ENCODE data around the gene PTBP3. TPM values are rescaled to one million over a fixed set of nuclear protein-coding genes. Genes with fewer than 3 reads are reported as not detected.

PTBP3 gene
- total RNA-seq, 6 experiments from 2014 or later, result 31.1 to 52.5 (median 39.7) TPM

DNA sequence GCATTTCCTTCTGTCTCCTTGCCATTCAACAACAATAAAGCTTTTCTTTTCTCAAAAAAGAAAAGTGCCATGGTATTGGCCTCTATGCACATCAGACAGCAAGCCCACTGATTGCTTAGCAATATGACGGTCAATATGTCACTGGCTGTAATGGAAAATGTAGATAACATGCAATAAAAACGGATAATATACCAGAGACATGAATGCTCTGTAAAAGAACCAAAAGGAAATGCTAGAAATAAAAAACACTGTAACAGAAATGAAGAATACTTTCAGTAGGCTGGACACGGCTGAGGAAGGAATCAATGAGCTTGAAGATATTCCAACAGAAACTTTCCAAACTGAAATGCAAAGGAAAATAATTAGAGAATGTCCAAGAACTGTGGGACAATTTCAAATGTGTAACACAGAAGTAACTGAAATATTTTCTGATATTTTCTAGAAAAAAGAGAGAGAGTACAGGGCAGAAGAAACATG is 10.0 kb downstream of the PTBP3 start:
- Mint-ChIP-seq H3K4me3 (no peak overlapping the region), H3K27me3 (ENCODE audit: insufficient read depth) (no peaks in the 10 kb centered on the region), H3K4me1 (ENCODE audit: low read depth) (peaks cover 29% of the 10 kb centered on the region), H3K27ac (no peak overlapping the region; the same call in 1 of the 2 replicates), H3K36me3 (ENCODE audit: low read depth) (peaks cover 33% of the 10 kb centered on the region), H3K9me3 (no peaks in the 10 kb centered on the region)
- TF ChIP-seq, protein P1, sequence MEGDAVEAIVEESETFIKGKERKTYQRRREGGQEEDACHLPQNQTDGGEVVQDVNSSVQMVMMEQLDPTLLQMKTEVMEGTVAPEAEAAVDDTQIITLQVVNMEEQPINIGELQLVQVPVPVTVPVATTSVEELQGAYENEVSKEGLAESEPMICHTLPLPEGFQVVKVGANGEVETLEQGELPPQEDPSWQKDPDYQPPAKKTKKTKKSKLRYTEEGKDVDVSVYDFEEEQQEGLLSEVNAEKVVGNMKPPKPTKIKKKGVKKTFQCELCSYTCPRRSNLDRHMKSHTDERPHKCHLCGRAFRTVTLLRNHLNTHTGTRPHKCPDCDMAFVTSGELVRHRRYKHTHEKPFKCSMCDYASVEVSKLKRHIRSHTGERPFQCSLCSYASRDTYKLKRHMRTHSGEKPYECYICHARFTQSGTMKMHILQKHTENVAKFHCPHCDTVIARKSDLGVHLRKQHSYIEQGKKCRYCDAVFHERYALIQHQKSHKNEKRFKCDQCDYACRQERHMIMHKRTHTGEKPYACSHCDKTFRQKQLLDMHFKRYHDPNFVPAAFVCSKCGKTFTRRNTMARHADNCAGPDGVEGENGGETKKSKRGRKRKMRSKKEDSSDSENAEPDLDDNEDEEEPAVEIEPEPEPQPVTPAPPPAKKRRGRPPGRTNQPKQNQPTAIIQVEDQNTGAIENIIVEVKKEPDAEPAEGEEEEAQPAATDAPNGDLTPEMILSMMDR (IDR thresholded peaks at IDR 0.05), result no peak
- DNase-seq, result no peak

DNA sequence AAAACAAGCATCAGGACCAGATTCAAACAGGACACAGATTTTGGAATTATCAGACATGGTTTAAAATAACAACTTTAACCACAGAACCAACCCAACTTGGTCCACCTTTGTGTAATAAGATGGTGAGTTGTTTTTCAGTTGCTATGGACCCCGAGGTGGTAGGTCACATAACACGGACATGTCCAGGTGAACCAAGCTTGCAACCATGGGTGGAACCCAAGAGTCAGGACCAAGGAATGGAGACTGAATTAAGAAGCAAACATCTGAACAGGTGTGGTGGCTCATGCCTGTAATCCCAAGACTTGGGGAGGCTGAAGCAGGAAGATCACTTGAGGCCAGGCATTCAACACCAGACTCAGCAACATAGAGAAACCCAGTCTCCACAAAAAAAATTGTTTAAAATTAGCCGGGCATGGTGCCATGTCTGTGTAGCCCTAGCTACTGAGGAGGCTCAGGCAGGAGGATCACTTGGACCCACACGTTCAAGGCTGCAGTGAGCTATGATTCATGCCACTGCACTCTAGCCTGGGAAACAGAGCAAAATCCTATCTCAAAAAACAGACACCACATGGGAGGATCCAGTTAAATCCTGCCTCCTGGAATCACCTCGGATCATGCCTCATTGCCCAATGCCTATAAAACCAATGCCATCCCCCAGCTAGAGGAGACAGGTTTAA is 10.6 kb downstream of the PTBP3 start:
- no peak overlapping the region for H3K27ac Mint-ChIP-seq
- no peak overlapping the region for H3K4me3 Mint-ChIP-seq
- no peaks in the 10 kb centered on the region for H3K27me3 Mint-ChIP-seq (ENCODE audit: insufficient read depth)
- H3K36me3 Mint-ChIP-seq (ENCODE audit: low read depth), result peaks cover 38% of the 10 kb centered on the region
- TF ChIP-seq, protein P1 (IDR thresholded peaks at IDR 0.05), result no peak
- peaks cover 24% of the 10 kb centered on the region for H3K4me1 Mint-ChIP-seq (ENCODE audit: low read depth)
- DNase-seq, result no peak
- H3K9me3 Mint-ChIP-seq, result no peaks in the 10 kb centered on the region

DNA sequence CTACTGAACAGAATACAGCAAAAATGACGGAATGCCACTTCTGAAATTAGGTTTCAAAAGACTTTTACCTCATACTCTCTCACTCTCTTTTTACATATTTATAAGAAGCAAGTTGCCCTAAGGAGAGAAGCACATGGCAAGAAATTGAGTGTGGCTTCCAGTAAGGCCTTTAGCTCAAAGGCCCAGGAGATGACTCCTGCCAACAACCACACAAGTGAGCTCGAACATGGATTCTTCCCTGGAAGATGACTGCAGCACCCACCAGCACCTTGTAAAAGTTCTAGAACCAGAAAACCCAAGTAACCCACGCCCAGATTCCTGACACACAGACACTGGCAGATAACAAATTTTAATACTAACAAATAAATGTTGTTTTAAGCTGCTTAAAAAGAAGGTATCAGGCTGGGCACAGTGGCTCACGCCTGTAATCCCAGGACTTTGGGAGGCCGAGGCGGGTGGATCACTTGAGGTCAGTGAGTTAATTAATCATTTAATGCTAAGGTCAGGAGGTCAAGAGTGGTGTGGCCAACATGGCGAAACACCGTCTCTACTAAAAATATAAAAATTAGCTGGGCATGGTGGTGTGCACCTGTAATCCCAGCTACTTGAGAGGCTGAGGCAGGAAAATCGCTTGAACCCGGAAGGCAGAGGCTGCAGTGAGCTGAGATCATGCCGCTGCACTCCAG is 17.0 kb downstream of the PTBP3 start:
- Mint-ChIP-seq H3K9me3 (no peaks in the 10 kb centered on the region), H3K36me3 (ENCODE audit: low read depth) (peaks cover 23% of the 10 kb centered on the region; the same call in 1 of the 2 replicates)

DNA sequence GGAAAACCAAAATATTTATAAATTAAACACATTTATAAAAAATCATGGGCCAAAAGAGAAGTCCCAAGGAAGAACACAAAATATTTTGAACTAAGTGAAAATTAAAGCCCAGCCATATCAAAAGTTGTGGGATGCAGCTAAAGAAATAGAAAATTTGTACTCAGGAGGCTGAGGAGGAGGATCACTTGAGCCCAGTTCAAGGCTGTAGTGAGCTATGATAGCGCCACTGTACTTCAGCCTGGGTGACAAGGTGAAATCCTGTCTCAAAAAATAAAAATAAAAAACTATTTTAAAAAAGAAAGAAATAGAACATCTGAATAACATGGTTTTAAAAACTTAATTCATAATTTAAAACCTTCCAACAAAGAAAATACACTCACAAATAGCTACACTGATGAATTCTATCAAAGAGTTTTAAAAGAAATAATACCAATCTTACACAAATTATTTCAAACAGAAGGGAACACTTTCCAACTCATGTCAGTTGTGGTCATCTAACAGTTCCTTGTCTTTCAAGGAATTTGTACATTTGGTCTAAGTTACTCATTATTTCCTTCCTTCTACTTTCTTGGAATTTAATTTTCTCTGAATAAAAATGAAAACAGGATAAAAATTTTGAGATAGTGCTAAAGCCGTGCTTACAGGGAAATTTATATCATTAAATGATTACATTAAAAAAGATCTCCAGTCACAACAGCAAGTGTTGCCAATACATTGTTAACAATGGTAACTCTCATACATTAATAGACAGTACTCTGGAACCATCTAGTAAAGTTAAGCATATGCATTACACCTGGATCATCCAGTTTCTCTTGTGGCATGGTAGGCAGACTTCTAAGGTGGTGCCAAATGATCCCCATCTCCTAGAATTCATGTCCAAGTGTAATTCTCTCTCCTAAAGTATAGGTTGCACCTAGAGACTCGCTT is 17.8 kb downstream of the PTBP3 start:
- no peak for DNase-seq
- no peaks in the 10 kb centered on the region for H3K9me3 Mint-ChIP-seq
- peaks cover 13% of the 10 kb centered on the region for H3K4me1 Mint-ChIP-seq (ENCODE audit: low read depth)
- H3K36me3 Mint-ChIP-seq (ENCODE audit: low read depth), result peaks cover 23% of the 10 kb centered on the region; the same call in 1 of the 2 replicates
- no peaks in the 10 kb centered on the region; the same call in 1 of the 2 replicates for H3K27me3 Mint-ChIP-seq (ENCODE audit: insufficient read depth)
- no peak overlapping the region for H3K4me3 Mint-ChIP-seq
- TF ChIP-seq, protein P1 (IDR thresholded peaks at IDR 0.05), result no peak
- H3K27ac Mint-ChIP-seq, result no peak overlapping the region

More for the DNA sequence above, 17.0 kb downstream of the PTBP3 start:
- H3K4me3 Mint-ChIP-seq, result no peak overlapping the region
- TF ChIP-seq, protein P1 (IDR thresholded peaks at IDR 0.05), result no peak
- no peak overlapping the region for H3K27ac Mint-ChIP-seq
- peaks cover 13% of the 10 kb centered on the region for H3K4me1 Mint-ChIP-seq (ENCODE audit: low read depth)
- no peaks in the 10 kb centered on the region; the same call in 1 of the 2 replicates for H3K27me3 Mint-ChIP-seq (ENCODE audit: insufficient read depth)
- no peak for DNase-seq

DNA sequence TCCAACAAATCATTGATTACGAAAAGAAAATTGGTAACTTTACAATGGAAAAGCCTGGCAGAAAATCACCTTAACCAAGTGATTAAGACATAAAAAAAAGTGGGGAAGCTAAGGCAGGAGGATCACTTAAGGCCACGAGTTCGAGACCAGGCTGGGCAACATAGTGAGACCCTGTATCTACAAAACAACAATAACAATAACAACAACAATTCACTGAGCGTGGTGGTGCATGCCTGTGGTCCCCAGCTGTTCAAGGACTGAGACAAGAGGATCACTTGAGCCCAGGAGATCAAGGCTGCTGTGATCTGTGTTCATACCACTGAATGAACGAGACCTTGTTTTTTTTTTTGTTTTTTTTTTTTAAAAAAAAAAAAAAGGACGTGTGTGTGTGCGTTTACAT is 21.3 kb downstream of the PTBP3 start:
- no peak for DNase-seq
- Mint-ChIP-seq H3K9me3 (no peaks in the 10 kb centered on the region), H3K27me3 (ENCODE audit: insufficient read depth) (no peaks in the 10 kb centered on the region; the same call in 1 of the 2 replicates), H3K27ac (no peak overlapping the region), H3K4me3 (no peak overlapping the region), H3K36me3 (ENCODE audit: low read depth) (peaks cover 9% of the 10 kb centered on the region; the same call in 1 of the 2 replicates), H3K4me1 (ENCODE audit: low read depth) (peaks cover 13% of the 10 kb centered on the region)
- TF ChIP-seq, protein P1 (IDR thresholded peaks at IDR 0.05), result no peak
